GM23338 (cell line): ENCODE data around the gene SLC30A7.

Experiments
- CREB1 ChIP-seq: fragments of 250-450 bp; sonication (Bioruptor Pico); IDR thresholded peaks from 2 replicates; pipeline ENCODE4 v1.5.0; 2020; ENCODE audit warnings: low read depth, mild to moderate bottlenecking, moderate library complexity
- EZH2 ChIP-seq: fragments of 200-600 bp; sonication (generic); IDR thresholded peaks from one replicate; pipeline ENCODE4 v1.8.0; 2017; ENCODE audit warnings: antibody characterized with exemption, mild to moderate bottlenecking, low read depth; ENCODE audit not compliant: unreplicated experiment
- JUNB ChIP-seq: IDR thresholded peaks from one replicate; pipeline ENCODE4 v1.6.1; 2016; ENCODE audit warnings: antibody characterized with exemption; ENCODE audit not compliant: unreplicated experiment
- POLR2AphosphoS5 ChIP-seq: IDR thresholded peaks from 2 replicates; pipeline ENCODE4 v1.6.1; 2016; ENCODE audit warnings: antibody characterized with exemption, low read depth
- ZNF114 ChIP-seq: fragments of 250-450 bp; sonication (Bioruptor Pico); IDR thresholded peaks from 2 replicates; pipeline ENCODE4 v1.5.0; 2020; ENCODE audit warnings: mild to moderate bottlenecking, moderate library complexity
- TF ChIP-seq, protein P1 (sequence below), 2 experiments: fragments of 200-600 bp in 1 of 2; sonication (generic) in 1 of 2; conservative IDR thresholded peaks; 2 replicates each; pipeline versions ENCODE4 v1.5.1 to v1.6.1; 2016 to 2017; ENCODE audit warnings: antibody characterized with exemption in 2 of 2, low read depth in 2 of 2, mild to moderate bottlenecking in 2 of 2, moderate library complexity in 1 of 2
- TF ChIP-seq, protein P2 (sequence below): IDR thresholded peaks from one replicate; pipeline ENCODE4 v1.6.1; 2018; ENCODE audit warnings: antibody characterized with exemption; ENCODE audit not compliant: unreplicated experiment

DNA sequence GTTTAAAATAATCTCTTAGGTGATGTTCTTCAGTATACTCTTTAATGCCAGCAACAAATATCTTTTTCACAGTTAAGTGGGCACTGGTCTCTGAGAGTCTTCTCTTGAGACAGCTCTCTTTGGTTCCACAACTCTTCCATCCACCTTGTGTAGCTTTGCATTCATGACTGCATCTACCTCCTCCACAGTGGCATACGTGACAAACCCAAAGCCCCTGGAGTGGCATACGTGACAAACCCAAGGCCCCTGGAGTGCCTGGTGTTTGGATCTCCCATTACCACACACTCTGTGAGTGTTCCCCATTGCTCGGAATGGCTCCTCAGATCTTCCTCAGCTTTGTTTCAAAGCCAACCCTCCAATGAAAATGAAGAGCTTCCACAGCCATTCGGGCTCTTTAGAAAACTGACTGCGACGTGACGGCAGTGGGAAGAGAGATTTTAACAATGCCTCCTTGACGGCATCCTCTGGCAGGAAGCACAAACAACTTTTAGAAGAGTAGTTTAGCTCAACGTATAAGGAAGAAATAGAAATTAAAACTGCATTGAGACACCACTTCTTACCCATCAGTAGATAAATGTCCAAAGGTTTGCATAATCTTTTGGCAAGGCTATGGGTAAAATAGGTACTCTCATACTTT, 45.8 kb downstream of the SLC30A7 start:
- TF ChIP-seq, protein P1, sequence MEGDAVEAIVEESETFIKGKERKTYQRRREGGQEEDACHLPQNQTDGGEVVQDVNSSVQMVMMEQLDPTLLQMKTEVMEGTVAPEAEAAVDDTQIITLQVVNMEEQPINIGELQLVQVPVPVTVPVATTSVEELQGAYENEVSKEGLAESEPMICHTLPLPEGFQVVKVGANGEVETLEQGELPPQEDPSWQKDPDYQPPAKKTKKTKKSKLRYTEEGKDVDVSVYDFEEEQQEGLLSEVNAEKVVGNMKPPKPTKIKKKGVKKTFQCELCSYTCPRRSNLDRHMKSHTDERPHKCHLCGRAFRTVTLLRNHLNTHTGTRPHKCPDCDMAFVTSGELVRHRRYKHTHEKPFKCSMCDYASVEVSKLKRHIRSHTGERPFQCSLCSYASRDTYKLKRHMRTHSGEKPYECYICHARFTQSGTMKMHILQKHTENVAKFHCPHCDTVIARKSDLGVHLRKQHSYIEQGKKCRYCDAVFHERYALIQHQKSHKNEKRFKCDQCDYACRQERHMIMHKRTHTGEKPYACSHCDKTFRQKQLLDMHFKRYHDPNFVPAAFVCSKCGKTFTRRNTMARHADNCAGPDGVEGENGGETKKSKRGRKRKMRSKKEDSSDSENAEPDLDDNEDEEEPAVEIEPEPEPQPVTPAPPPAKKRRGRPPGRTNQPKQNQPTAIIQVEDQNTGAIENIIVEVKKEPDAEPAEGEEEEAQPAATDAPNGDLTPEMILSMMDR (conservative IDR thresholded peaks at IDR 0.05; ENCODE audit: low read depth in 2 of 2) = no peak
- TF ChIP-seq CREB1 = no peak
- no peak for TF ChIP-seq POLR2AphosphoS5
- no peak for TF ChIP-seq ZNF114 (CRISPR knock-in tag)
- TF ChIP-seq EZH2 = no peak
- TF ChIP-seq, protein P2, sequence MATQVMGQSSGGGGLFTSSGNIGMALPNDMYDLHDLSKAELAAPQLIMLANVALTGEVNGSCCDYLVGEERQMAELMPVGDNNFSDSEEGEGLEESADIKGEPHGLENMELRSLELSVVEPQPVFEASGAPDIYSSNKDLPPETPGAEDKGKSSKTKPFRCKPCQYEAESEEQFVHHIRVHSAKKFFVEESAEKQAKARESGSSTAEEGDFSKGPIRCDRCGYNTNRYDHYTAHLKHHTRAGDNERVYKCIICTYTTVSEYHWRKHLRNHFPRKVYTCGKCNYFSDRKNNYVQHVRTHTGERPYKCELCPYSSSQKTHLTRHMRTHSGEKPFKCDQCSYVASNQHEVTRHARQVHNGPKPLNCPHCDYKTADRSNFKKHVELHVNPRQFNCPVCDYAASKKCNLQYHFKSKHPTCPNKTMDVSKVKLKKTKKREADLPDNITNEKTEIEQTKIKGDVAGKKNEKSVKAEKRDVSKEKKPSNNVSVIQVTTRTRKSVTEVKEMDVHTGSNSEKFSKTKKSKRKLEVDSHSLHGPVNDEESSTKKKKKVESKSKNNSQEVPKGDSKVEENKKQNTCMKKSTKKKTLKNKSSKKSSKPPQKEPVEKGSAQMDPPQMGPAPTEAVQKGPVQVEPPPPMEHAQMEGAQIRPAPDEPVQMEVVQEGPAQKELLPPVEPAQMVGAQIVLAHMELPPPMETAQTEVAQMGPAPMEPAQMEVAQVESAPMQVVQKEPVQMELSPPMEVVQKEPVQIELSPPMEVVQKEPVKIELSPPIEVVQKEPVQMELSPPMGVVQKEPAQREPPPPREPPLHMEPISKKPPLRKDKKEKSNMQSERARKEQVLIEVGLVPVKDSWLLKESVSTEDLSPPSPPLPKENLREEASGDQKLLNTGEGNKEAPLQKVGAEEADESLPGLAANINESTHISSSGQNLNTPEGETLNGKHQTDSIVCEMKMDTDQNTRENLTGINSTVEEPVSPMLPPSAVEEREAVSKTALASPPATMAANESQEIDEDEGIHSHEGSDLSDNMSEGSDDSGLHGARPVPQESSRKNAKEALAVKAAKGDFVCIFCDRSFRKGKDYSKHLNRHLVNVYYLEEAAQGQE = no peak
- no peak for TF ChIP-seq JUNB
